GM12874 (cell line): ENCODE measurements around the gene THADA.

ENCODE experiments used
- TF ChIP-seq, protein P1 (sequence below): IDR thresholded peaks from 2 replicates; pipeline ENCODE4 v1.5.1; 2011; ENCODE audit warnings: low read depth, mild to moderate bottlenecking, control low read depth, low read length, moderate library complexity; ENCODE audit not compliant: insufficient read depth

The THADA gene

DNA sequence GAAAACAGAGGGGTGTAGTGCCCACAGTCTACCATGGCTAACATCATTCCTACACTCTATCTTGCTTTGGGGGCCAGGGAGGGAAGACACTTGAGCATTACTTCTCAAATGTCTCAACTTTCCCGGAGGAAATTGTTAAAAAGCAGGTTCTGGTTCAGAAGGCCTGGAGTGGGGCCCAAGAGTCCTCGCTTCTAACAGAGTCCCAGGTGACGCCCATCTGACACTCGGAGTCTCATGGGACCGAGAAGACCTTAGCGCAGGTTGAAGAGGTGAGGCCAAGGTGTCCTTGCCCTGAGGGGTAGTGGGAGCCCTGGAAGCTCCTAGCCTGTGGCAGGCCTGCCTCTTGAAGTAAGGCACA is 409.5 kb downstream of the THADA start:
- TF ChIP-seq, protein P1, sequence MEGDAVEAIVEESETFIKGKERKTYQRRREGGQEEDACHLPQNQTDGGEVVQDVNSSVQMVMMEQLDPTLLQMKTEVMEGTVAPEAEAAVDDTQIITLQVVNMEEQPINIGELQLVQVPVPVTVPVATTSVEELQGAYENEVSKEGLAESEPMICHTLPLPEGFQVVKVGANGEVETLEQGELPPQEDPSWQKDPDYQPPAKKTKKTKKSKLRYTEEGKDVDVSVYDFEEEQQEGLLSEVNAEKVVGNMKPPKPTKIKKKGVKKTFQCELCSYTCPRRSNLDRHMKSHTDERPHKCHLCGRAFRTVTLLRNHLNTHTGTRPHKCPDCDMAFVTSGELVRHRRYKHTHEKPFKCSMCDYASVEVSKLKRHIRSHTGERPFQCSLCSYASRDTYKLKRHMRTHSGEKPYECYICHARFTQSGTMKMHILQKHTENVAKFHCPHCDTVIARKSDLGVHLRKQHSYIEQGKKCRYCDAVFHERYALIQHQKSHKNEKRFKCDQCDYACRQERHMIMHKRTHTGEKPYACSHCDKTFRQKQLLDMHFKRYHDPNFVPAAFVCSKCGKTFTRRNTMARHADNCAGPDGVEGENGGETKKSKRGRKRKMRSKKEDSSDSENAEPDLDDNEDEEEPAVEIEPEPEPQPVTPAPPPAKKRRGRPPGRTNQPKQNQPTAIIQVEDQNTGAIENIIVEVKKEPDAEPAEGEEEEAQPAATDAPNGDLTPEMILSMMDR: no peak

DNA sequence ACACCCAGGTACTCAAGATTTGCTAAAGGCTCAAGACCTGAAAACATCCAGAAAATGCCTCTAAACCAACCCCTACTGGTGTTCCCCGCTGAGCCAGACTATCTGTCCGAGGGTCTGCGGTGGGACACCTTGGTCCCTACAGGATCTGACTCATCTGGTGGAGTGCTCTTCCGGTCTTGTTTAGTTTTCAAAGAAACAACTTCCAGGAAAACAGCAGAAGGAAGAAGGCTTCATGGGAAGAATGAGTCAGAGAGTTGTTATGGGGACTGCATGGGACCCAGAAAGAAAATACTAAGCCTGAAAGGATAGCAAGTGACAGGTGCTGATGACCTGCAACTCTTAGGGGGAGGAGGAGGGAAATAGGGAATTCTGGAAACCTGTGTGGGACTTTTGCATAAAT is 410.7 kb downstream of the THADA start:
- TF ChIP-seq, protein P1: no peak

DNA sequence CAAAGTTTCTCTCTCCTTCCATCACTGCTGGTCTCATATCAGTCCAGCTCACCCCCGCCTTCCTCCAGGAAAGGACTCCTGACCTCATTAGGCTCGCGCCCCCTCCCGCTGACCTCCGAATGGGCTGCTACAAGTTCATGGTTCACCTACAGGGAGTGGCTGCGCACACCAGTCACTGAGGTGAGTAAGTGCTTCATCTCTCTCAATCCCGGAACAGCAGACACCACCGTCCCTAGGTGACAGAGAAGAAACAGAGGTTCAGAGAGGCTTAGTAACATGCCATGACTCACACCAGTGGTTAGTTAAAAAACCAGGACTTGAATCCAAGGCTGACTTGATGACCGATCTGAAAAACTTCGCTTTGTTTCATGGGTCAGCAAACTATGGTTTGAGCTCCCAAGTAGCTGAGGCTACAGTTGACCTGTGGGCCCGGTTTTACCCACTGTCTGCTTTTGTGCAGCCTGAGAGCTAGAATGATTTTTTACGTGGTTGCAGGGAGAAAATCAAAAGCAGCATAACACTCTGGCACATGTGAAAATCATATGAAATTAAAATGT is 411.4 kb downstream of the THADA start:
- TF ChIP-seq, protein P1: no peak

DNA sequence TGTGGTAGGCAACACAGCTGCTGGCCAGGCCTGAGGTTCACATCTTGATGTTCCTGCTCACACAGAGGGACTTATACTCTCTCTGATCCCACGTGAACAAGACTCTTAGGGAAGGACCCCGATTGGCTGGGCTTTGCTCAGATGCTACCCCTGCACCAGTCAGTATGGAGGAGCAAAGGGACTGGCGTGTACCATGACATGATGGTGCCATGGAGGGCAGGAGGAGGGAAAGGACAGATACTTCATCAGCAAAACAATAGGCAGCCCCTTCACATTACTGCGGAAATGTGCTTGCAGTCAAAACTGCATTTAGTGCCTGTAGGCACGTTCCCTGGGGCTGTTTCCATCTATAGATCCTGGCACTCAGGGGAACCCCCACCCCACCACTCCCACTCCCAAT is 412.1 kb downstream of the THADA start:
- TF ChIP-seq, protein P1: no peak

DNA sequence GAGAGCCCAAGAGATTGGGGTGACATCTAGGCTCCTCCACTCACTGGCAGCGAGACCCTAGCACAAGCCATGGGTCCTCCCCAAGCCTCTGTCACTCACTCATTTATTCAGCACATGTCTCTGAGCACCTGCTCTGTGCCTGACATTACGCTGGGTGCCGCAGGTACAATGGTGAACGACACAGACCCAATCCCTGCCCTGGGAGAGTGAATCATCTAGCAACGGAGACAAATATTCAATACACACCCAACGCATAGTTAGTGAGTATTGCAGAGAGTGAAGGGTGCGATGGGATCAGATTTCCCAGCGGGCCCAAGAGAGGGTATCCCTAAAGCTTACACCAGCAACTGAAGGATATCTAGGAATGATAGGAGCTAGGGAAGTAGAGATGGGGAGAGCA is 414.9 kb downstream of the THADA start:
- TF ChIP-seq, protein P1: no peak
